Neural progenitor cell (in vitro differentiated cells): ENCODE results near the gene MUC5AC. TPM values are rescaled to one million over a fixed set of nuclear protein-coding genes. Genes with fewer than 3 reads are reported as not detected.

Experiments used
- DNase-seq: peaks from one replicate; pipeline ENCODE4 v3.0.0-alpha.2; 2016; ENCODE audit warnings: low spot score
- H2AFZ ChIP-seq: fragments of 200-600 bp; sonication (generic); replicated peaks from 2 replicates; pipeline ENCODE4 v1.6.1; 2016; ENCODE audit warnings: antibody characterized with exemption
- H3F3A ChIP-seq: fragments of 200-600 bp; sonication (generic); 2 replicates; pipeline ENCODE4 v1.6.1; 2016; ENCODE audit warnings: antibody characterized with exemption, low read depth
- H3K27ac ChIP-seq: fragments of 200-600 bp; sonication (generic); 2 replicates; pipeline ENCODE4 v1.5.1; 2016; ENCODE audit warnings: mild to moderate bottlenecking
- H3K27me3 ChIP-seq: fragments of 200-600 bp; sonication (generic); 2 replicates; pipeline ENCODE4 v1.6.1; 2016; ENCODE audit warnings: mild to moderate bottlenecking, moderate library complexity
- H3K36me3 ChIP-seq: fragments of 200-600 bp; sonication (generic); 2 replicates; pipeline ENCODE4 v1.5.1; 2016
- H3K4me1 ChIP-seq: fragments of 200-600 bp; sonication (generic); 2 replicates; pipeline ENCODE4 v1.6.1; 2016; ENCODE audit warnings: mixed run types
- H3K4me2 ChIP-seq: fragments of 200-600 bp; sonication (generic); 2 replicates; pipeline ENCODE4 v1.6.1; 2016
- H3K4me3 ChIP-seq: fragments of 200-600 bp; sonication (generic); 2 replicates; pipeline ENCODE4 v1.5.1; 2016
- H3K79me2 ChIP-seq: fragments of 200-600 bp; sonication (generic); 2 replicates; pipeline ENCODE4 v1.6.1; 2016; ENCODE audit warnings: low read depth
- H3K9ac ChIP-seq: fragments of 200-600 bp; sonication (generic); 2 replicates; pipeline ENCODE4 v1.6.1; 2016
- H3K9me3 ChIP-seq: fragments of 200-600 bp; sonication (generic); 2 replicates; pipeline ENCODE4 v1.5.1; 2016; ENCODE audit warnings: low read depth
- H4K20me1 ChIP-seq: fragments of 200-600 bp; sonication (generic); 2 replicates; pipeline ENCODE4 v1.6.1; 2016; ENCODE audit warnings: low read depth
- H3K27ac Mint-ChIP-seq: 3 replicates; pipeline ENCODE4 v1.8.0; 2021; ENCODE audit warnings: mixed read lengths
- H3K27me3 Mint-ChIP-seq: 2 replicates; pipeline ENCODE4 v1.8.0; 2022; ENCODE audit warnings: low read depth, mild to moderate bottlenecking, inconsistent platforms, moderate library complexity, mixed read lengths; ENCODE audit not compliant: insufficient read depth
- H3K36me3 Mint-ChIP-seq: 3 replicates; pipeline ENCODE4 v1.8.0; 2021; ENCODE audit warnings: mixed read lengths
- H3K4me1 Mint-ChIP-seq: 3 replicates; pipeline ENCODE4 v1.8.0; 2021; ENCODE audit warnings: mixed read lengths
- H3K4me3 Mint-ChIP-seq: 3 replicates; pipeline ENCODE4 v1.8.0; 2021; ENCODE audit warnings: mild to moderate bottlenecking, moderate library complexity, mixed read lengths
- H3K9me3 Mint-ChIP-seq: 3 replicates; pipeline ENCODE4 v1.8.0; 2020; ENCODE audit warnings: mixed read lengths
- CTCF ChIP-seq: fragments of 200-600 bp; sonication (generic); IDR thresholded peaks from 2 replicates; pipeline ENCODE4 v1.5.1; 2017; ENCODE audit warnings: antibody characterized with exemption, mild to moderate bottlenecking
- EZH2 ChIP-seq: fragments of 200-600 bp; sonication (generic); IDR thresholded peaks from 2 replicates; pipeline ENCODE4 v1.6.1; 2017; ENCODE audit warnings: antibody characterized with exemption, mild to moderate bottlenecking, moderate library complexity
- EZH2phosphoT487 ChIP-seq: fragments of 200-600 bp; sonication (generic); IDR thresholded peaks from 2 replicates; pipeline ENCODE4 v1.6.1; 2017; ENCODE audit warnings: antibody characterized with exemption
- total RNA-seq: library from RNA; depleted of rRNA; stranded (reverse); fragments of >200 nt; gene quantifications from 2 replicates; pipeline ENCODE4 v1.2.3, GENCODE V29; 2015; ENCODE audit warnings: low replicate concordance

Gene MUC5AC
- total RNA-seq, 1 donor from 2014 or later = not detected

- Histone ChIP-seq H3K4me3 (no peak overlapping the region), H3K27me3 (no peaks in the 10 kb centered on the region), H3K4me2 (no peak overlapping the region), H3K27ac (no peak overlapping the region), H3K36me3 (no peaks in the 10 kb centered on the region), H3K9me3 (no peaks in the 10 kb centered on the region), H3K79me2 (no peaks in the 10 kb centered on the region), H3K9ac (no peak overlapping the region), H3K4me1 (no peaks in the 10 kb centered on the region), H3F3A (no peaks in the 10 kb centered on the region), H4K20me1 (no peaks in the 10 kb centered on the region), H2AFZ (no peak overlapping the region)
- Mint-ChIP-seq H3K4me3 (no peak overlapping the region), H3K27ac (no peak overlapping the region), H3K4me1 (peaks cover 2% of the 10 kb centered on the region), H3K27me3 (peaks cover 2% of the 10 kb centered on the region), H3K36me3 (no peaks in the 10 kb centered on the region), H3K9me3 (no peaks in the 10 kb centered on the region)
- TF ChIP-seq CTCF (no peak), EZH2 (no peak), EZH2phosphoT487 (no peak)
- no peak for DNase-seq
These were observed 73.8 kb downstream of the MUC5AC start for GRCh38 chr11:1231396-1232020.

- no peak overlapping the region for H3K27ac Mint-ChIP-seq
- no peak overlapping the region for H2AFZ ChIP-seq
These were observed 74.5 kb downstream of the MUC5AC start for GRCh38 chr11:1232021-1232882.

DNA sequence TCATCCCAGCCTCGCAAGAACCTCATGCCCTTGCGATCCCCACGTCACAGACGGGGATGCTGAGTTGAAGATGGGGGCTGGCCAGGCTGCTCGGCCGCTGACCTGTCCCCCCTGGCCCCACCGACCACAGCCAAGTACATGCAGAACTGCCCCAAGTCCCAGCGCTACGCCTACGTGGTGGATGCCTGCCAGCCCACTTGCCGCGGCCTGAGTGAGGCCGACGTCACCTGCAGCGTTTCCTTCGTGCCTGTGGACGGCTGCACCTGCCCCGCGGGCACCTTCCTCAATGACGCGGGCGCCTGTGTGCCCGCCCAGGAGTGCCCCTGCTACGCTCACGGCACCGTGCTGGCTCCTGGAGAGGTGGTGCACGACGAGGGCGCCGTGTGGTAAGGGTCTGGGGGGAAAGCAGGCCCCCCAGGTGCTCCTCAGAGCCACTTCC is 75.1 kb downstream of the MUC5AC start:
- Mint-ChIP-seq H3K36me3 (no peaks in the 10 kb centered on the region), H3K27me3 (peaks cover 2% of the 10 kb centered on the region), H3K4me1 (peaks cover 2% of the 10 kb centered on the region), H3K27ac (no peak overlapping the region), H3K4me3 (no peak overlapping the region), H3K9me3 (no peaks in the 10 kb centered on the region)
- H3K36me3 ChIP-seq = no peaks in the 10 kb centered on the region
- no peak for DNase-seq
- no peaks in the 10 kb centered on the region for H3K79me2 ChIP-seq
- no peaks in the 10 kb centered on the region for H3K4me1 ChIP-seq
- no peaks in the 10 kb centered on the region for H3K27me3 ChIP-seq
- no peak overlapping the region for H3K9ac ChIP-seq
- TF ChIP-seq CTCF (no peak), EZH2 (no peak), EZH2phosphoT487 (no peak)
- H4K20me1 ChIP-seq = no peaks in the 10 kb centered on the region
- H3K27ac ChIP-seq = no peak overlapping the region
- no peak overlapping the region for H2AFZ ChIP-seq
- H3K4me3 ChIP-seq = no peak overlapping the region
- H3F3A ChIP-seq = no peaks in the 10 kb centered on the region
- H3K4me2 ChIP-seq = no peak overlapping the region
- H3K9me3 ChIP-seq = no peaks in the 10 kb centered on the region

More at GRCh38 chr11:1232021-1232882, 74.5 kb downstream of the MUC5AC start:
- peaks cover 2% of the 10 kb centered on the region for H3K4me1 Mint-ChIP-seq
- Histone ChIP-seq H3K36me3 (no peaks in the 10 kb centered on the region), H3F3A (no peaks in the 10 kb centered on the region), H3K4me3 (no peak overlapping the region), H3K79me2 (no peaks in the 10 kb centered on the region), H4K20me1 (no peaks in the 10 kb centered on the region), H3K9me3 (no peaks in the 10 kb centered on the region), H3K4me2 (no peak overlapping the region), H3K27ac (no peak overlapping the region), H3K27me3 (no peaks in the 10 kb centered on the region), H3K9ac (no peak overlapping the region), H3K4me1 (no peaks in the 10 kb centered on the region)
- DNase-seq = no peak
- H3K4me3 Mint-ChIP-seq = no peak overlapping the region
- peaks cover 2% of the 10 kb centered on the region for H3K27me3 Mint-ChIP-seq
- H3K9me3 Mint-ChIP-seq = no peaks in the 10 kb centered on the region
- H3K36me3 Mint-ChIP-seq = no peaks in the 10 kb centered on the region
- TF ChIP-seq EZH2phosphoT487 (no peak), CTCF (no peak), EZH2 (no peak)
